ENCODE data around the gene PIK3R2.

DNA sequence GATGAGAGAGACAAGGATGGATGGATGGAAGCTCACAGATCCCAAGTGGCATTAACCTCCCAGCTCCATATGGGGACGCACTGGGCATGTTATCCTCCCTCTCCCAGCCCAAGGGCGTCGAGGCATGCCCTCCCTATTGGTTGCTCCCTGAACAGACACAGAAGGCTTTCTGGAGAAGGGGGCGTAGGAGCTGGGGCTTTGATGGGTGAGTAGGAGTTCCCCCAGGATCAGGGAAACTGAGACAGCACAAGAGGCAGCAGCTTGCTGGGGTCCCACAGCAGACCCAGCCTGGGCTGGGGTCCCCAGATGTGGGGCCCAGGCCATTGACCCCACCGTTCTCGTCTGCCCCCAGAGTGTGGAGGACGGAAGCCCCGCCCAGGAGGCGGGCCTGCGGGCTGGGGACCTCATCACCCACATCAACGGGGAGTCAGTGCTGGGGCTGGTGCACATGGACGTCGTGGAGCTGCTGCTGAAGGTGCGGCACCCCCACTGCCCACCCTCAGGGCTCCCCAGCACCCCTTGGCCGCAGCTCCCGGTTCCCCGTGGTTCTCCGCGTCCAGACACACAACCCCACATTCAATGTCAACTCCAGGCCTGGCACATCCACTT lies 7.5 kb upstream of the PIK3R2 start:
- no peak for TF ChIP-seq EZH2phosphoT487 (IDR thresholded peaks at IDR 0.05; ENCODE audit: borderline replicate concordance, low read depth, low read length)
- TF ChIP-seq, protein P1, sequence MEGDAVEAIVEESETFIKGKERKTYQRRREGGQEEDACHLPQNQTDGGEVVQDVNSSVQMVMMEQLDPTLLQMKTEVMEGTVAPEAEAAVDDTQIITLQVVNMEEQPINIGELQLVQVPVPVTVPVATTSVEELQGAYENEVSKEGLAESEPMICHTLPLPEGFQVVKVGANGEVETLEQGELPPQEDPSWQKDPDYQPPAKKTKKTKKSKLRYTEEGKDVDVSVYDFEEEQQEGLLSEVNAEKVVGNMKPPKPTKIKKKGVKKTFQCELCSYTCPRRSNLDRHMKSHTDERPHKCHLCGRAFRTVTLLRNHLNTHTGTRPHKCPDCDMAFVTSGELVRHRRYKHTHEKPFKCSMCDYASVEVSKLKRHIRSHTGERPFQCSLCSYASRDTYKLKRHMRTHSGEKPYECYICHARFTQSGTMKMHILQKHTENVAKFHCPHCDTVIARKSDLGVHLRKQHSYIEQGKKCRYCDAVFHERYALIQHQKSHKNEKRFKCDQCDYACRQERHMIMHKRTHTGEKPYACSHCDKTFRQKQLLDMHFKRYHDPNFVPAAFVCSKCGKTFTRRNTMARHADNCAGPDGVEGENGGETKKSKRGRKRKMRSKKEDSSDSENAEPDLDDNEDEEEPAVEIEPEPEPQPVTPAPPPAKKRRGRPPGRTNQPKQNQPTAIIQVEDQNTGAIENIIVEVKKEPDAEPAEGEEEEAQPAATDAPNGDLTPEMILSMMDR (conservative IDR thresholded peaks at IDR 0.05; ENCODE audit: low read length) = no peak

Measured in OCI-LY7 (cell line).